IMR-90 (cell line): ENCODE results near the gene DENND6B. TPM values are rescaled to one million over a fixed set of nuclear protein-coding genes. Genes with fewer than 3 reads are reported as not detected.

Experiments
- ATAC-seq: fragments of 200-7000 bp; cut with Tn5 transposase; 2 replicates; pipeline ENCODE4 v1.9.1; 2020; ENCODE audit warnings: low read depth, mild to moderate bottlenecking, moderate library complexity
- BruUV-seq: library from RNA; stranded (reverse); fragments of 400-500 nt; replicated peaks from 2 replicates; lab custom pipeline; 2021; lab: Mats Ljungman, UMichigan
- CTCF ChIA-PET: fragments of 300-600 bp; formaldehyde crosslinking; extraction: SDS; loops from one replicate; lab custom pipeline; 2021; ENCODE audit warnings: antibody characterized with exemption; lab: Yijun Ruan, JAX
- POLR2A ChIA-PET: fragments of 300-600 bp; sonication (Branson Sonifier 250); formaldehyde crosslinking; loops from one replicate; lab custom pipeline; 2022; ENCODE audit warnings: antibody characterized with exemption; ENCODE audit not compliant: unreplicated experiment; lab: Charles Lee
- DNase-seq: peaks from one replicate; pipeline ENCODE4 v3.0.0; 2013
- H2AFZ ChIP-seq: replicated peaks from 2 replicates; pipeline ENCODE3; 2013; ENCODE audit warnings: low read length, mild to moderate bottlenecking; ENCODE audit not compliant: poor library complexity
- H2AK5ac ChIP-seq: 2 replicates; pipeline ENCODE4 v1.6.1; 2013; ENCODE audit warnings: low read depth, low read length, inconsistent platforms
- H2AK9ac ChIP-seq: replicated peaks from 2 replicates; pipeline ENCODE3; 2013; ENCODE audit warnings: mild to moderate bottlenecking, low read depth, low read length, moderate library complexity; ENCODE audit not compliant: poor library complexity
- H2BK120ac ChIP-seq: 2 replicates; pipeline ENCODE4 v1.6.1; 2013; ENCODE audit warnings: low read depth, low read length, inconsistent platforms
- H2BK15ac ChIP-seq: 3 replicates; pipeline ENCODE4 v1.6.1; 2013; ENCODE audit warnings: low read depth, low read length, inconsistent platforms
- H2BK20ac ChIP-seq: 2 replicates; pipeline ENCODE4 v1.6.1; 2013; ENCODE audit warnings: low read depth, mild to moderate bottlenecking, inconsistent platforms, low read length, moderate library complexity
- H2BK5ac ChIP-seq: 2 replicates; pipeline ENCODE4 v1.6.1; 2013; ENCODE audit warnings: mild to moderate bottlenecking, low read depth, low read length, inconsistent platforms; ENCODE audit not compliant: poor library complexity, severe bottlenecking
- H3K14ac ChIP-seq: replicated peaks from 2 replicates; pipeline ENCODE4 v1.6.1; 2013; ENCODE audit warnings: low read depth, low read length, inconsistent platforms
- H3K18ac ChIP-seq: 2 replicates; pipeline ENCODE4 v1.6.1; 2013; ENCODE audit warnings: low read depth, low read length, control low read depth
- H3K23ac ChIP-seq: 2 replicates; pipeline ENCODE4 v1.6.1; 2013; ENCODE audit warnings: low read depth, low read length, inconsistent platforms
- H3K27ac ChIP-seq: 2 replicates; pipeline ENCODE4 v1.5.1; 2013; ENCODE audit warnings: mild to moderate bottlenecking, control low read depth, low read length; ENCODE audit not compliant: insufficient read depth
- H3K27me3 ChIP-seq: 2 replicates; pipeline ENCODE4 v1.6.1; 2013; ENCODE audit warnings: low read length; ENCODE audit not compliant: control insufficient read depth, insufficient read depth
- H3K36me3 ChIP-seq: 2 replicates; pipeline ENCODE4 v1.6.1; 2013; ENCODE audit warnings: low read length, mixed read lengths; ENCODE audit not compliant: control insufficient read depth, insufficient read depth
- H3K4ac ChIP-seq: 2 replicates; pipeline ENCODE4 v1.6.1; 2013; ENCODE audit warnings: low read depth, low read length, inconsistent platforms
- H3K4me1 ChIP-seq: 2 replicates; pipeline ENCODE4 v1.6.1; 2013; ENCODE audit warnings: low read length, mixed read lengths; ENCODE audit not compliant: control insufficient read depth, insufficient read depth
- H3K4me2 ChIP-seq: 2 replicates; pipeline ENCODE4 v1.6.1; 2013; ENCODE audit warnings: low read depth, mild to moderate bottlenecking, control low read depth, low read length, moderate library complexity
- H3K4me3 ChIP-seq: 2 replicates; pipeline ENCODE4 v1.5.1; 2013; ENCODE audit warnings: low read depth, mild to moderate bottlenecking, control low read depth, low read length, moderate library complexity; ENCODE audit not compliant: insufficient read depth
- H3K56ac ChIP-seq: 2 replicates; pipeline ENCODE4 v1.6.1; 2013; ENCODE audit warnings: low read length, inconsistent platforms; ENCODE audit not compliant: insufficient read depth; ENCODE audit errors: extremely low read depth
- H3K79me1 ChIP-seq, 2 experiments: 2 replicates each; pipeline ENCODE4 v1.6.1; 2013; ENCODE audit warnings: low read length in 2 of 2, inconsistent platforms in 1 of 2, low read depth in 1 of 2
- H3K9ac ChIP-seq: 2 replicates; pipeline ENCODE4 v1.6.1; 2013; ENCODE audit warnings: low read depth, low read length, control low read depth
- H3K9me1 ChIP-seq: 2 replicates; pipeline ENCODE4 v1.6.1; 2013; ENCODE audit warnings: low read length, inconsistent platforms; ENCODE audit not compliant: insufficient read depth
- H3K9me3 ChIP-seq: 2 replicates; pipeline ENCODE4 v1.6.1; 2013; ENCODE audit warnings: low read length; ENCODE audit not compliant: control insufficient read depth, insufficient read depth
- H4K20me1 ChIP-seq: 2 replicates; pipeline ENCODE4 v1.6.1; 2013; ENCODE audit warnings: low read length, inconsistent platforms; ENCODE audit not compliant: insufficient read depth
- H4K5ac ChIP-seq: 2 replicates; pipeline ENCODE4 v1.6.1; 2013; ENCODE audit warnings: mild to moderate bottlenecking, low read depth, low read length, control low read depth
- H4K8ac ChIP-seq, 2 experiments: 2 replicates each; pipeline ENCODE4 v1.6.1; 2013; ENCODE audit warnings: low read depth in 2 of 2, low read length in 2 of 2, control low read depth in 1 of 2, inconsistent platforms in 1 of 2
- H4K91ac ChIP-seq: 2 replicates; pipeline ENCODE4 v1.6.1; 2013; ENCODE audit warnings: low read depth, low read length, inconsistent platforms; ENCODE audit not compliant: insufficient read depth
- MAZ ChIP-seq: IDR thresholded peaks from 2 replicates; pipeline ENCODE4 v1.6.1; 2012; ENCODE audit warnings: low read depth, mild to moderate bottlenecking, low read length, improper control_type of control experiment, moderate library complexity, borderline replicate concordance
- MXI1 ChIP-seq: IDR thresholded peaks from 2 replicates; pipeline ENCODE4 v1.6.1; 2012; ENCODE audit warnings: low read depth, mild to moderate bottlenecking, low read length, moderate library complexity, borderline replicate concordance
- NFE2L2 ChIP-seq: fragments of 150-350 bp; IDR thresholded peaks from 2 replicates; pipeline ENCODE4 v1.6.1; 2016; ENCODE audit warnings: low read depth, mild to moderate bottlenecking, low read length
- POLR2A ChIP-seq: IDR thresholded peaks from 2 replicates; pipeline ENCODE4 v1.6.1; 2012; ENCODE audit warnings: mild to moderate bottlenecking, low read depth, low read length
- WGBS, 2 experiments: methylation state at CpG; one replicate each; pipeline versions ENCODE4 v1.1.5 to v1.1.7; 2013; ENCODE audit warnings: missing lambda C conversion rate in 2 of 2; ENCODE audit not compliant: insufficient read length in 1 of 2; ENCODE audit errors: extremely low coverage in 2 of 2; 5-methylcytosine and 5-hydroxymethylcytosine counted together
- dilution Hi-C: fragments of 300-500 bp; cut with HindIII; formaldehyde crosslinking; loops from one replicate; pipeline ENCODE4 v1.14.3; 2018; ENCODE audit warnings: low sequenced_read_pairs; ENCODE audit not compliant: unreplicated experiment
- in situ Hi-C: fragments of 300-500 bp; cut with MboI; formaldehyde crosslinking; loops from 3 replicates; pipeline ENCODE4 v1.14.3; 2019; ENCODE audit warnings: low sequenced_read_pairs, inconsistent platforms, mixed read lengths
- intact Hi-C: fragments of 100-400 bp; cut with micrococcal nuclease; formaldehyde crosslinking; loops from 2 replicates; pipeline ENCODE4 v1.10.0; 2022
- polyA plus RNA-seq, 3 experiments: library from polyadenylated mRNA; depleted of rRNA; stranded (reverse); fragments of >200 nt; gene quantifications; 2 replicates each; pipeline ENCODE4 v1.2.3, GENCODE V29; 2012; ENCODE audit warnings: low replicate concordance in 1 of 3
- total RNA-seq: library from RNA; depleted of rRNA; stranded (reverse); fragments of >200 nt; gene quantifications from 2 replicates; pipeline ENCODE4 v1.2.3, GENCODE V29; 2012

The DENND6B gene
- total and polyA plus RNA-seq, 2 of the 4 experiments (the other 2 are of a cell fraction) = 0.36 to 4.9 TPM

DNA sequence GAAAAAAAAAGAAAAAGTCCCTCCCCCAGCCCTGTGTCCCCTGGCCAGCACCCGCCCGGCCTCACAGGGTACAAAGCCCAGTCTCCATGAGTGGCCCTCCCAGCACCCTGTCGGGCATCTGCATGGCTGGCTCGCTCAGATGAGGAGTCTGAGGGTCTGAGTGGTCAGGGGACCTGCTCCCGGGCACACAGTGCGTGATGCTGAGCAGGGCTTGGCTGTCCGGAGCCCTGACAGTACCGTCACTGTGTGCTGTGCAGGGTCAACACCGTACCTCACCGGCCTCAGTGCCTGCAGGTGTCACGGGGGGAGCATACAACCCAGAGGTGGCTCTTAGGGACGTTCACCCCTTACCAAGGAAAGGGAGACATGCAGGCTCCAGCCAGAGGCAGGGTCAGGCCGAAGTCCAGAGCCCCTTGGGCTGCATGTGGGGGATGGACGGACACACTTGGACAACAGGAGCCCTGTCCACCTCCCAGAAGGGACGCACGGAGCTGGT lies 15.8 kb downstream of the DENND6B start (continued):
- no peak for TF ChIP-seq NFE2L2
- TF ChIP-seq MAZ = no peak
- TF ChIP-seq MXI1 = no peak

DNA sequence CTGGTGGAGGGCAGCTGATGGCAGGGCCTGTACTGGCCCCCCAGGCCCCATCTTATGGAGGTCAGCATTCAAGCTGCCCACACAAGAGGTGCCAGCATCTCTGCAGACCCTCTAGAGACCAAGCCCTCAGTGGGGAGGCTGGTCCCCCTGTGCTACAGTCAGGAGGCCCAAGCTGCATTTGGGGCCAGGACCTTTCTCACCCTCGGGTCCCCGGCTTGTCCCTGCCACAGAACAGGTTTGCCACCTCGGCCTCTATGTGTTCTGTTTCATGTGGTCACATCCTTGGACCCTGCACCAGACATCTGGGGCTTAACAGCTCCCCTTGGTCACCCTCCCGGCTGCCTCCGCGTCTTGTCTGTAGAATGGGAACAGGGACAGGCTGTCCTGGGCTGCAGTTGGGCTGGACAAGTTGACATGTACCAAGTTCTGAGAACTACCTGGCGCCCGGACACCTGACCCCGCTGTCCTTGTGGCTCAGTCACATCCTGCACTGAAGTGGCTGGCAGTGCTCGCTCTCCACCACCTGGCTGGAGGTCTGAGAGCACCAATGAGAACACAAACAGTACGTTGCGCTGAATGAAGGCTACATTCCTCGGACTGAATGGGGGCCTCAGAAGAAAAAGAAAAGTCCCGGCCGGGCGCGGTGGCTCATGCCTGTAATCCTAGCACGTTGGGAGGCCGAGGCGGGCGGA lies 16.6 kb downstream of the DENND6B start:
- WGBS, 2 experiments = 92% methylated on average over 10 of the region's 21 CpGs; no CpG with 5 or more reads in 1 of the 2 experiments
- ChIA-PET POLR2A (interaction anchor here (0.5 kb wide), 1 partner anchor 17 kb away, joined by 5 read pairs; no protein-coding TSS in a partner anchor), CTCF (no interaction called here)
- H2AK5ac ChIP-seq = no peak overlapping the region
- no peak overlapping the region; the same call in 1 of the 2 replicates for H4K91ac ChIP-seq
- dilution Hi-C loops = no loop called here
- no peak overlapping the region for H3K9ac ChIP-seq
- no peak overlapping the region for H3K56ac ChIP-seq
- intact Hi-C loops = no loop called here
- peaks cover 11% of the 10 kb centered on the region for H4K20me1 ChIP-seq
- DNase-seq (no peak), ATAC-seq (no peak)
- no peaks in the 10 kb centered on the region for H3K27me3 ChIP-seq
- no peak overlapping the region; the same call in 1 of the 2 replicates for H3K23ac ChIP-seq
- H3K79me1 ChIP-seq = peaks cover 0 to 21% of the 10 kb centered on the region in 2 experiments; a peak in 1 of 4 replicates
- H4K5ac ChIP-seq = no peak overlapping the region
- no peak for TF ChIP-seq POLR2A
- no peak overlapping the region for H3K18ac ChIP-seq
- H4K8ac ChIP-seq = no peak overlapping the region
- H2BK120ac ChIP-seq = no peak overlapping the region
- peak overlapping the region; percentile 65 for H2AK9ac ChIP-seq
- no TSS peak for BruUV-seq
- H3K4me3 ChIP-seq = no peak overlapping the region
- H3K36me3 ChIP-seq = peaks cover 2% of the 10 kb centered on the region; the same call in 1 of the 2 replicates
- in situ Hi-C loops = no loop called here
- no peak overlapping the region for H2BK15ac ChIP-seq
- H3K4me1 ChIP-seq = peaks cover 17% of the 10 kb centered on the region
- no peaks in the 10 kb centered on the region for H3K9me3 ChIP-seq
- no peak overlapping the region for H3K4ac ChIP-seq
- H3K4me2 ChIP-seq = no peak overlapping the region
- no peak overlapping the region for H3K14ac ChIP-seq
- no peak overlapping the region for H2BK20ac ChIP-seq
- no peak overlapping the region for H3K27ac ChIP-seq
- peaks cover 9% of the 10 kb centered on the region; the same call in 1 of the 2 replicates for H3K9me1 ChIP-seq
- H2AFZ ChIP-seq = no peak overlapping the region
- H2BK5ac ChIP-seq = no peak overlapping the region
